RWPE2 (cell line): ENCODE measurements around the gene GABPB1.

ENCODE experiments used
- ATAC-seq: fragments of 200-7000 bp; cut with Tn5 transposase; 3 replicates; pipeline ENCODE4 v1.9.1; 2021; ENCODE audit warnings: low read depth
- DNase-seq: peaks from one replicate; pipeline ENCODE4 v3.0.0-alpha.2; 2020; ENCODE audit warnings: low spot score
- H3K27ac ChIP-seq: fragments of 450-650 bp; 2 replicates; pipeline ENCODE4 v1.5.1; 2017; ENCODE audit warnings: mild to moderate bottlenecking; ENCODE audit not compliant: poor library complexity, severe bottlenecking
- H3K27me3 ChIP-seq: fragments of 250-450 bp; sonication (Bioruptor Pico); 2 replicates; pipeline ENCODE4 v1.5.1; 2021; ENCODE audit warnings: mild to moderate bottlenecking, moderate library complexity; ENCODE audit not compliant: insufficient read depth, poor library complexity, severe bottlenecking
- H3K36me3 ChIP-seq: fragments of 250-450 bp; sonication (Bioruptor Pico); 2 replicates; pipeline ENCODE4 v1.5.1; 2020; ENCODE audit warnings: low read depth, mild to moderate bottlenecking, moderate library complexity
- H3K4me1 ChIP-seq: fragments of 250-450 bp; sonication (Bioruptor Pico); 2 replicates; pipeline ENCODE4 v1.5.1; 2021; ENCODE audit warnings: mild to moderate bottlenecking, moderate library complexity; ENCODE audit not compliant: insufficient read depth, poor library complexity, severe bottlenecking
- H3K4me3 ChIP-seq: fragments of 250-450 bp; sonication (Bioruptor Pico); 2 replicates; pipeline ENCODE4 v1.5.1; 2021; ENCODE audit warnings: mild to moderate bottlenecking, moderate library complexity; ENCODE audit not compliant: severe bottlenecking
- H3K9me3 ChIP-seq: fragments of 250-450 bp; sonication (Bioruptor Pico); 2 replicates; pipeline ENCODE4 v1.5.1; 2021; ENCODE audit warnings: mild to moderate bottlenecking, moderate library complexity; ENCODE audit not compliant: severe bottlenecking
- TF ChIP-seq, protein P1 (sequence below): fragments of 450-650 bp; IDR thresholded peaks from one replicate; pipeline ENCODE4 v1.5.1; 2017; ENCODE audit warnings: mild to moderate bottlenecking, moderate library complexity; ENCODE audit not compliant: poor library complexity, severe bottlenecking

Gene GABPB1

GRCh38 chr15:50335251-50335650 lies 19.7 kb downstream of the GABPB1 start:
- no peaks in the 10 kb centered on the region; the same call in 1 of the 2 replicates for H3K36me3 ChIP-seq
- TF ChIP-seq, protein P1, sequence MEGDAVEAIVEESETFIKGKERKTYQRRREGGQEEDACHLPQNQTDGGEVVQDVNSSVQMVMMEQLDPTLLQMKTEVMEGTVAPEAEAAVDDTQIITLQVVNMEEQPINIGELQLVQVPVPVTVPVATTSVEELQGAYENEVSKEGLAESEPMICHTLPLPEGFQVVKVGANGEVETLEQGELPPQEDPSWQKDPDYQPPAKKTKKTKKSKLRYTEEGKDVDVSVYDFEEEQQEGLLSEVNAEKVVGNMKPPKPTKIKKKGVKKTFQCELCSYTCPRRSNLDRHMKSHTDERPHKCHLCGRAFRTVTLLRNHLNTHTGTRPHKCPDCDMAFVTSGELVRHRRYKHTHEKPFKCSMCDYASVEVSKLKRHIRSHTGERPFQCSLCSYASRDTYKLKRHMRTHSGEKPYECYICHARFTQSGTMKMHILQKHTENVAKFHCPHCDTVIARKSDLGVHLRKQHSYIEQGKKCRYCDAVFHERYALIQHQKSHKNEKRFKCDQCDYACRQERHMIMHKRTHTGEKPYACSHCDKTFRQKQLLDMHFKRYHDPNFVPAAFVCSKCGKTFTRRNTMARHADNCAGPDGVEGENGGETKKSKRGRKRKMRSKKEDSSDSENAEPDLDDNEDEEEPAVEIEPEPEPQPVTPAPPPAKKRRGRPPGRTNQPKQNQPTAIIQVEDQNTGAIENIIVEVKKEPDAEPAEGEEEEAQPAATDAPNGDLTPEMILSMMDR: no peak
- H3K4me1 ChIP-seq: no peaks in the 10 kb centered on the region
- no peaks in the 10 kb centered on the region for H3K9me3 ChIP-seq
- no peaks in the 10 kb centered on the region for H3K27me3 ChIP-seq
- DNase-seq (no peak), ATAC-seq (no peak)
- no peak overlapping the region for H3K27ac ChIP-seq
- H3K4me3 ChIP-seq: no peak overlapping the region

GRCh38 chr15:50333229-50333628 lies 21.8 kb downstream of the GABPB1 start:
- H3K4me1 ChIP-seq: no peaks in the 10 kb centered on the region

DNA sequence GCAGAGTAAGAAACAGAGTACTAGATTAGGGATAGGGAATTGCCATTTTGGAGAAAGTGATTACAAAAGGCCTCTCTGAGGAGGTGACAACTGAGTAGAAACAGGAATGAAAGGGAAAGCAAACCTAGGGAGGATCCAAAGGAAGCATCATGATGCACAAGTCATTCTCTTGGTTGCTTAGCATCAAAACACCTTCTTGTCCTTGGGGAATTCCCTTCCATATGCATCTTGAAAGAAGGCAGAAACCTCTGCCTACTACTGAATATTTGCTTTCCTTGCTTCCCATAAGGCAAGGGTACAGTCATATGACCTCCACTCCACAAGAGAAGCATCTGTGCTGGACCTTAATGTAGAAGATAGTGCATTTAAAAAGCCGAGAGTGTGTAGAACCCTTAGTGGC lies 24.1 kb downstream of the GABPB1 start:
- no peak for ATAC-seq
- H3K4me3 ChIP-seq: no peak overlapping the region
- TF ChIP-seq, protein P1: no peak

More at GRCh38 chr15:50333229-50333628, 21.8 kb downstream of the GABPB1 start:
- Histone ChIP-seq H3K36me3 (peaks cover 7% of the 10 kb centered on the region; the same call in 1 of the 2 replicates), H3K27ac (no peak overlapping the region), H3K27me3 (no peaks in the 10 kb centered on the region), H3K4me3 (no peak overlapping the region), H3K9me3 (no peaks in the 10 kb centered on the region)
- DNase-seq: no peak
- TF ChIP-seq, protein P1: no peak
- no peak for ATAC-seq

GRCh38 chr15:50328116-50328515 lies 26.9 kb downstream of the GABPB1 start:
- peaks cover 9% of the 10 kb centered on the region; the same call in 1 of the 2 replicates for H3K36me3 ChIP-seq
- DNase-seq (no peak), ATAC-seq (no peak)
- no peak overlapping the region for H3K4me3 ChIP-seq
- TF ChIP-seq, protein P1: no peak
- no peaks in the 10 kb centered on the region for H3K9me3 ChIP-seq
- no peaks in the 10 kb centered on the region for H3K27me3 ChIP-seq
- H3K4me1 ChIP-seq: no peaks in the 10 kb centered on the region
- no peak overlapping the region for H3K27ac ChIP-seq

More for the DNA sequence above, 24.1 kb downstream of the GABPB1 start:
- no peaks in the 10 kb centered on the region for H3K27me3 ChIP-seq
- H3K9me3 ChIP-seq: no peaks in the 10 kb centered on the region
- H3K27ac ChIP-seq: no peak overlapping the region
- no peak for DNase-seq
- H3K4me1 ChIP-seq: no peaks in the 10 kb centered on the region
- peaks cover 9% of the 10 kb centered on the region; the same call in 1 of the 2 replicates for H3K36me3 ChIP-seq

DNA sequence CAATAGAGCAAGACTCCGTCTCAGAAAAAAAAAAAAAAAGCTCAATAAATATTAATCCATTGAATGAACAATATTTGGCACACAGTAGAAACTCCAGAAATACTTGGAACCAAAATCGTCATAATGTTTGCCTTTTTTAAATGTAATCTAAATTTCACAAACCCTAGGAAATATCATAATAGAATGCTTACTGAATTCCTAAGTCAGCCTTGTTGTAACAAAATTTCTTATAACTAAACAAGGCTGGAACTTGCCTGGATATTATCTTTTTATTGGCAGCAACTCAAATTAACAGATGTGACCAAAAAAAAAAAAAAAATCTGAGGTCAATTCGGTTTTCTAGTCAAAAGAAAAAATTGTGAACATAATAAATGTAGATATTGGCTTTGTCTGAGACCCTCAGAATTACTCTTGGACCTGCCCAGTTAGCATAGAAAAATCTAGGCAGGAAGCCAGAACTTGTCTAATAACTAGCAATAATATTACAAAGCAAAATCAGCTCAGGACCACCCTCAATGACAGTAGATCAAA lies 33.3 kb downstream of the GABPB1 start:
- H3K9me3 ChIP-seq: no peaks in the 10 kb centered on the region
- TF ChIP-seq, protein P1: no peak
- ATAC-seq (no peak), DNase-seq (no peak)
- H3K36me3 ChIP-seq: no peaks in the 10 kb centered on the region
- H3K4me3 ChIP-seq: no peak overlapping the region
- no peak overlapping the region for H3K27ac ChIP-seq
- no peaks in the 10 kb centered on the region for H3K27me3 ChIP-seq
- H3K4me1 ChIP-seq: no peaks in the 10 kb centered on the region
